Limb (tissue), 2 donors: Measurements from ENCODE around the gene HHLA2.
"Not testable (repeated sequence)": the region's sequence is repeated elsewhere in the genome, so short reads cannot be mapped to it uniquely, and the experiment has no call there.

Experiments used
- DNase-seq, 2 donors: peaks; one replicate each; pipeline ENCODE4 v3.0.0-alpha.2; 2016; ENCODE audit errors: extremely low spot score in 2 of 2

Gene HHLA2

GRCh38 chr3:108296239-108296638 lies at the start of gene HHLA2:
TSS of gene HHLA2 (plus strand) at chr3:108296548. CDS start at chr3:108351814, 55,266 bp downstream.
- no peak for DNase-seq

DNA sequence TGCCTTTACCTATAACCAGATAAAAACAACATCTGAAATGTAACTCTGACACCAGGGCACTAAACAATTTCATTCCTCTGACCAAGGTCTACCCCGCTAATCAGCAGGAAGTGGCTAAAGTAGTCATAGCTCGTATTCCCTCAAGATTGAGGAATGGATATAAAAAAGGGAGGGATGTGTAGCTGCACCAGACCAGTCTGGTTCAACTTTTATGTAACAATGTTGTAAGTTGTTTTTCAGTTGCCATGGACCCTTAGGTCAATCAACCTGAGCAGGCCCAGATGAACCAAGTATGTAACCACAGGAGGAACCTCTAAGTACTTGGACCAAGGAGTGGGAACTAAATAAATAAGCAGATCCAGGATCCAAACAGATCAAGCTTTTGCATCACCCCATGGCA lies 45.7 kb upstream of the HHLA2 start:
- DNase-seq: no peak

DNA sequence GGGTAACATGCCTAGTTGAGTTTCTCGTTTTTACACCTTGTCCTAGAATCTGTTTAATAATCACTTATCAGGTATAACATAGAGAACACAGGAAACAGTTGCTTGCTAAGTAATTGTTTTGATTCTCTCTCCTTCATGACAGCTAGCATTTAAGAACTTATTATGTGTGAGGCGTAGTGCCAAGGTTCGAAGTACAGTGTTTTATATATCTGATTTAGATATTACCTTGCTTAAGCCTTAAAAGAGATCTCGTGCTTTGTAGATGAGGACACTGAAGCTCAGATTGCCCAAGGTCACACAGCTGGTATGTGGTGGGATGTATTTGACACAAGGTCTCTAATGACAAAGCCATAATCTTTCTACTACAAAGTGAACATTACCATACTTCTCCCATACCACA lies 45.1 kb upstream of the HHLA2 start:
- no peak for DNase-seq

DNA sequence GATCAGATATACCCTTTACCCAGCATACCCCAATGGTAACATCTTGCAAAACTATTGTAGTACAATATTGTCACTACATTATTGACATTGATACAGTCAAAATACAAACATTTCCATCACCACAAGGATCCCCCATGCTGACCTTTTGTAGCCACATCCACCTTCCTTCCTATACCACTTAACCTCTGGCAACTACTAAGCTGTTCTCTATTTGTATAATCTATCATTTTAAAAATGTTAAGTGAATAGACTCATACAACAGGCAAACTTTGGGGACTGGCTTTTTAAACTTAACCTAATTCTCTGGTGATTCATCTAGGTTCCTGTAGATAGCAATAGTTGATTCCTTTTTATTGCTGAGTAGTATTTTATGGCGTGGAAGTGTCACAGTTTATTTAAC lies 44.5 kb upstream of the HHLA2 start:
- no peak for DNase-seq

DNA sequence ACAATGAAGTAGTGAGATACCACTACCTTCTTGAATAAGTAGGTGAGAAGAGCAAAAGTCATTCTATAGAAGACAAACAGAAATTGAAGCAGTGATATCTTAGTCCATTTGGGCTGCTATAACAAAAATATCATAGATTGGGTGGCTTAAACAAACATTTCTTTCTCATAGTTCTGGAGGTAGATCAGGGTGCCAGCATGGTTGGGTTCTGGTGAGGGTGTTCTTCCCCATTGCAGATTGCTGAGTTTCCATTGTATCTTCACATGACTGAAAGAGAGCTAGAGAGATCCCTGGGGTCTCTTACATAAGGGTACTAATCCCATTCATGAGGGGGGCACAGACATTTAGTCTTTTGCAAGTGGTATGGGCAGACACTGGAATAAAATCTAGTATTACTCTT lies 41.2 kb upstream of the HHLA2 start:
- DNase-seq: no peak

GRCh38 chr3:108264534-108265298 lies 31.6 kb upstream of the HHLA2 start:
- not testable (repeated sequence) for DNase-seq

- not testable (repeated sequence) for DNase-seq
Observed at GRCh38 chr3:108268235-108268634, 28.1 kb upstream of the HHLA2 start.

- DNase-seq: no peak
Observed at GRCh38 chr3:108271626-108272025, 24.7 kb upstream of the HHLA2 start.

- not testable (repeated sequence) for DNase-seq
Observed at GRCh38 chr3:108279066-108279465, 17.3 kb upstream of the HHLA2 start.

DNA sequence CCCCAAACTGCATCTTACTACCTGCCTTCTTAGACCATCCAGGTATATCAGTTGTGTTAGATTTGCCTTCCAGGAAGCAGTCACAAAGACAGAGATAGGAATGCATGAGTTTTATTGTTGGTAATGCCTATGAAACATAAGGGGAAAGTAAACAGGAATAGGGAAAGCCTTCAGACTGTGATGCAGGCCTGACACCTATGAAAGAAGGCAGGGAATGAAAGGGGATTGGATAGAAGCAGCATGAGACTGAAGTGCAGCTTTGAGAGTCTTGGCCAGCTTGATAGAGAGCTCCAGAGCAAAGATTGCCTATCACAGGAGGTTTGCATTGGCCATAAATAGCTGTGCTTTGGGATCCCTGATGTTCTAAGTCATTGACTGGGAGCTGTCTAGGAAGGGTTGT lies 15.9 kb upstream of the HHLA2 start:
- DNase-seq: no peak

DNA sequence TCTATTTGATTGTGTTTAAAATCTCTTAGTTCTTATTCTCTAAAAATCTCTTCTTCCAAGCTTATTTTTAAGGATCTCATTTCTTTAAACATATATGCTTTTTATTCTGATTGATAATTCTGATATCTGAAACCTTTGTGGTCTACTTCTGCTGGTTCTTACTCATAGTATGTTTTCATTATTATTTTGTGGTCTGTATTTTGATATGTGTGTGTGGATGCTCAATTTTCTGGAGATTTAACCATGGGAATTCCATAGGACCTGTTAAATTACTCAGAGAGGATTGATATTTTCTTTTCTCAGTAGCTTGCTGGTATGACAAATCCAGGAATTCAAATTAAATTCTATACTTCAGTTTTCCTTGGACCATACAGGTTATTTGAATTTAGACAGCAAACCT lies 14.7 kb upstream of the HHLA2 start:
- no peak for DNase-seq

- DNase-seq: no peak
Observed at GRCh38 chr3:108283006-108283405, 13.3 kb upstream of the HHLA2 start.

- no peak for DNase-seq
Observed at GRCh38 chr3:108283989-108284388, 12.4 kb upstream of the HHLA2 start.

- DNase-seq: no peak
Observed at GRCh38 chr3:108285176-108285575, 11.2 kb upstream of the HHLA2 start.

DNA sequence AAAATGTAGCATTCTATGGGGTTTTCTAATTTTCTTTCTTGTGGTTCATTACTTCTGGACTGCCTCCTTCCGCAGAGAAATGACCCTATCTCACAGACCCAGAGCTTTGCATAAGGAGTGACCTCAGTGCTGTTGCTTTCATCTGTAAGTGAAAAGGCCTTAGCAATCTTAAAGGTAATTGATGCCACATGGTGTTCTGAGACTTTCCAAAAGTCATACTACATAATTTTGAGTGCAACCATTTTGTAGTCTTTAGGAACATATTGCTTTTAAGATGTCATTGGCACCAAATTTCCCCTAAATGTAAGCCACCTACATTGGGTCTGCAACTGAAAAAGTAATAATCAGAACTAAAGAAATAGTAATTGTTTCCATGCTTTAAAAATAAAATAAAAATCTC lies 9.2 kb upstream of the HHLA2 start:
- DNase-seq: no peak

DNA sequence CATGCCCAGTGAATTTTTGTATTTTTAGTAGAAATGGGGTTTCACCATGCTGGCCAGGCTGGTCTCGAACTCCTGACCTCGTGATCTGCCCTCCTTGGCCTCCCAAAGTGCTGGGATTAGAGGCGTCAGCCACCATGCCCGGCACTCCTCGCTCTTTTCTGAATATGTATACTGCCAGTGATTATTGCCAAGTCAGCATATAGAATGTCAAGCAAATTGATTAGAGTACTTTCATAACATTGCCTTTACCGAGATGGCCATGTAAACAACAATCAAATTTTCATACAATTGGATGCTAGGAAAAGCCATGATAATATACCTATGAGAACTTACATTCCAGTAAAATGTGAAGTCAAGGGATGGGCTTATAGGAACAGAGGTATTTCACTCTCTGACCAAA lies 8.2 kb upstream of the HHLA2 start:
- DNase-seq: not testable (repeated sequence)

DNA sequence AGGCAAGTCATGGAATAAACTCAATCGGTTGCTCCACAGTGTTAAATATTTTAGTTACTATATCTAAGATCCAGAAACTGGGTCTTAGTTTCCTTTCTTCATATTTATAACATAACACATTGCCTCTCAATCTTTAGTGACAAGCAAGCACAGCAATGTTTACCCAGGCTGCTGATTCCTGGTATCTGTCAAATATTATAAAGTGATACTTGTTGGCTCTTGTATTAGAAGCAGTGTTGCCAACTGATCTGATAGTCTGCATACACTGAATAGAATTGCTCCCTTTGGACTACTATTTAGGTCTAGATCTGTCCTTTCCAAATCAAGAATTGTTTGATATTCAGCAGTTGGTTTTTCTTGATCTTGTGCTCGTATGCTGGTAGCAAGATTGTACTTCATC lies 7.2 kb upstream of the HHLA2 start:
- DNase-seq: no peak

- DNase-seq: no peak
Observed at GRCh38 chr3:108292450-108292849, 3.9 kb upstream of the HHLA2 start.

DNA sequence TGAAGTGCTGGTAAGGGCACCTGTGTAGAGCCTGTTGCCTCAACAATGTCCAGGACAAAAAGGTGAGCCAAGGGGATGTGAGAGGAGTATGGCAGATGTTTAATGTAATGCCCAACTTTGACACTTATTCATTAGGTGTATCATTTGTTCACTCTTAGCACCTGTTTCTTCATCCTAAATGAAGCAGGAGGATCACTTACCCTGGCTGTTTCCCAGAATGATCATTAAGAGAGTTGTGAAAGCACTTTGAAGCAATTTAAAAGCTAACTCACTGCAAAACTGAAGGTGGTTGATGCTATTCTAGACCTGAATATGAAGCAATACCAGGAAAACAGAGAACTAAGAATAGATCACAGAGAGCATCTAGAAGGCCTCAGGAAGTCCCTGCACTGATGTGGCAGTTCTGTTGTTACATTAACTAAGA lies 3.4 kb upstream of the HHLA2 start:
- no peak for DNase-seq

DNA sequence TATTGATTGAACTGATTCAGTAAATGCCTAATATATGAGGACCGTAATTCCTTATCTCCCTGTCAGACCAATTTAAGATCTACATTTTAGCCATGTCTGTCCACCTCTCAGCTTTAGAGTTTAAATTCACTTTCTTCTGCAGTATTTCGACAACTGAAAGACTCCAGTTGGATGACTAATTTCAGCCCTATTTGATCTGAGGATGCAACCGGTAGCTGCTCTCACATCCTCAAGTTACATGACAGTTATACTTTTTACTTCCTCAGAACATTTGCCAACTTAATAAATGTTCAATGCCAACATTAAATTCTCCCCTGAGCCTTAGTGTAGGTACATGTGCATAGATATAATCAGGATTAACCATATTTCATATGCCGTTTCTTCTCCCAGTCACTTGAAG lies 2.5 kb upstream of the HHLA2 start:
- no peak for DNase-seq

DNA sequence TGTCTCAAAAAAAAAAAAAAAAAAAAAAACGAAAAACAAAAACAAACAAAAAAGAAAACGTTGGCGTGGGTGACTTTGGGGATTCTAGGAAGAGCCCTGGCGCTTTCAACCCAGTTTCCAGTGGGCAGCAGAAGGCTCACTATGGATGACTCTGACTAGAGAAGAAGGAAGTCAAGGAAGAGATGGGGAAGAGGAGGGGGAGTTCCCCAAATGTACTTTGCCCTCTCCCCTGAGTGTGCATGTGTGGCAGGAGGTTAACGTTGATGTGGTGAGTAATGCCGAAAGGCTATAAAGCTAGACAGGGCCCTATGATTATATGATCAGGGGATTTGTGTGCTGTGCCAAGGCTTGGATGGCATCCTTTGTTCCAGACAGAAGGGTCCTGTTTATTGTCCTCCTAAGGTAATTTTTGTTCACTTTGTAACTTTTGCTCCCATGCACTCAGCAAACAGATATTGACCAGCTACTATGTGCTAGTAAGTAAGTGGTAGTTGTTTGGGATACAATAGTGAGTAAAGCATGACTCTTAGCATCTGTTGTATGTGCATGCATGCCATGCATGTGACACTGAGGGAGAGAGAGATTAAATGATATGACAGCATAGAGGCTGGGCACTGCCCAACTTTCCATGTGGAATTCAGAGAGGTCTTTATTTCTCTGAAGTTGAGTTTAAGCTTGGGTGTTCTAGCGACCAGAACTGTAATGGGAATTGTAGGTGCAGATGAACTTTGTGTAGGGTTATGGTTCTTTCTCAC lies 750 bp upstream of the HHLA2 start:
- no peak for DNase-seq

GRCh38 chr3:108297647-108298046 lies 1.3 kb downstream of the HHLA2 start:
- DNase-seq: peak in 1 of 2 donors; percentile 32

DNA sequence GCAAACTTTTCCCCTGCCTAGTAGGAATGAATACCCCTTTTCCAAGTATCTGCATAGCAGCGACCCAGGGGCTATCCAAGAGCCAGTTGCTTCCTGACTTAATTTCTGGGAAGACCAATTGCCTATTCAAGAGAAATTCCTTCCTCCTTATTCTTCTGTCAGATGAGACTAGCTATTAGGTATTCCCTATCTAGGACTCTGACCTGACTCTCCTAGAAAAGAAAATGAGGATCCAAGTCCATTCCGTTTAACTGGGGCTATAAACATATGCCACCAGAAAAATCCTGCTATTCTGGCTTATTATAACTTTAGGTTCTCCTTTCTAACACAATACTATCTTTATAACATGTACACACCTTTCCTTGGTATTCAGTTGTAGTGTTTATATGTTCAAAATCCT lies 1.7 kb downstream of the HHLA2 start:
- DNase-seq: no peak
